Epithelial cell of prostate (primary cell): ENCODE results near the gene GNL1.
"Not testable (repeated sequence)": the region's sequence is repeated elsewhere in the genome, so short reads cannot be mapped to it uniquely, and the experiment has no call there.

ENCODE experiments used
- DNase-seq: peaks from one replicate; pipeline ENCODE4 v3.0.0-alpha.2; 2011; ENCODE audit warnings: low read depth, low spot score
- H3K27ac ChIP-seq: fragments of 450-650 bp; 2 replicates; pipeline ENCODE4 v1.5.1; 2017; ENCODE audit warnings: mild to moderate bottlenecking

GNL1 gene

GRCh38 chr6:30533460-30534294 lies 22.6 kb downstream of the GNL1 start:
- no peak overlapping the region for H3K27ac ChIP-seq
- no peak for DNase-seq

- DNase-seq: no peak
- H3K27ac ChIP-seq: no peak overlapping the region
These were observed 26.3 kb downstream of the GNL1 start for GRCh38 chr6:30530014-30530413.

- not testable (repeated sequence) for DNase-seq, H3K27ac ChIP-seq
These were observed 26.9 kb downstream of the GNL1 start for GRCh38 chr6:30529349-30529875.

- not testable (repeated sequence) for DNase-seq, H3K27ac ChIP-seq
These were observed 29.8 kb downstream of the GNL1 start for GRCh38 chr6:30526444-30526843.

GRCh38 chr6:30521952-30522351 lies 34.3 kb downstream of the GNL1 start:
- DNase-seq: not testable (repeated sequence)
- peak overlapping the region; percentile 91 for H3K27ac ChIP-seq

- DNase-seq: peak; percentile 86
- H3K27ac ChIP-seq: peak overlapping the region; percentile 91
These were observed 35.2 kb downstream of the GNL1 start for GRCh38 chr6:30521082-30521481.

GRCh38 chr6:30520522-30520921 lies 35.8 kb downstream of the GNL1 start:
- DNase-seq: no peak
- H3K27ac ChIP-seq: peak overlapping the region; percentile 91

- DNase-seq, H3K27ac ChIP-seq: not testable (repeated sequence)
These were observed 37.7 kb downstream of the GNL1 start for GRCh38 chr6:30518505-30519145.

- not testable (repeated sequence) for H3K27ac ChIP-seq, DNase-seq
These were observed 38.4 kb downstream of the GNL1 start for GRCh38 chr6:30517767-30518504.

GRCh38 chr6:30516754-30517076 lies 39.6 kb downstream of the GNL1 start:
- DNase-seq: not testable (repeated sequence)
- H3K27ac ChIP-seq: peak overlapping the region; percentile 98

GRCh38 chr6:30515944-30516753 lies 40.1 kb downstream of the GNL1 start:
- H3K27ac ChIP-seq: peak overlapping the region; percentile 98
- peak; percentile 95 for DNase-seq

GRCh38 chr6:30515106-30515505 lies 41.2 kb downstream of the GNL1 start:
- no peak overlapping the region for H3K27ac ChIP-seq
- no peak for DNase-seq

- no peak for DNase-seq
- H3K27ac ChIP-seq: no peak overlapping the region
These were observed 42.8 kb downstream of the GNL1 start for GRCh38 chr6:30513451-30513850.

- H3K27ac ChIP-seq: no peak overlapping the region
These were observed 45.1 kb downstream of the GNL1 start for GRCh38 chr6:30511169-30511546.

GRCh38 chr6:30510419-30511168 lies 45.7 kb downstream of the GNL1 start:
- DNase-seq: no peak
- H3K27ac ChIP-seq: no peak overlapping the region

More at GRCh38 chr6:30511169-30511546, 45.1 kb downstream of the GNL1 start:
- DNase-seq: no peak

GRCh38 chr6:30508890-30509736 lies 47.2 kb downstream of the GNL1 start:
- peak overlapping the region; percentile 49 for H3K27ac ChIP-seq
- no peak for DNase-seq

GRCh38 chr6:30507849-30508827 lies 48.2 kb downstream of the GNL1 start:
- DNase-seq: no peak
- no peak overlapping the region for H3K27ac ChIP-seq
